ENCODE results near the gene CNTN4. TPM values are rescaled to one million over a fixed set of nuclear protein-coding genes. Genes with fewer than 3 reads are reported as not detected.
A peak's percentile ranks its signal among the peaks of the same experiment; 100 is the strongest.

Gene CNTN4
- total RNA-seq, 4 donors from 2014 or later, result 2.6 to 91.2 (median 13.2) TPM

- intact Hi-C loops (cut with DNase I; ENCODE audit: low total_unique reads), result no loop called here
- Histone ChIP-seq H3K4me1 (no peaks in the 10 kb centered on the region), H3K36me3 (no peaks in the 10 kb centered on the region), H3K9me3 (no peaks in the 10 kb centered on the region), H3K4me3 (peak overlapping the region; percentile 48 to 53), H3K27me3 (no peaks in the 10 kb centered on the region), H3K27ac (peak overlapping the region; percentile 13 to 73)
- TF ChIP-seq CTCF (IDR thresholded peaks at IDR 0.05), result no peak
- peak in 1 of 2 donors; percentile 9 for TF ChIP-seq POLR2A (IDR thresholded peaks at IDR 0.05)
- peak; percentile 19 to 21 for DNase-seq
Measured at GRCh38 chr3:2099028-2099671, 484 bp downstream of the CNTN4 start.

GRCh38 chr3:2099779-2100191, 1.1 kb downstream of the CNTN4 start:
- no peak for TF ChIP-seq CTCF (IDR thresholded peaks at IDR 0.05)
- TF ChIP-seq POLR2A (IDR thresholded peaks at IDR 0.05), result no peak
- intact Hi-C loops (cut with DNase I; ENCODE audit: low total_unique reads), result no loop called here
- no peak overlapping the region for H3K27ac ChIP-seq
- no peaks in the 10 kb centered on the region for H3K27me3 ChIP-seq
- H3K9me3 ChIP-seq, result no peaks in the 10 kb centered on the region
- DNase-seq, result no peak
- H3K4me1 ChIP-seq, result no peaks in the 10 kb centered on the region
- H3K4me3 ChIP-seq, result peak overlapping the region; percentile 48 to 53
- H3K36me3 ChIP-seq, result no peaks in the 10 kb centered on the region

- Histone ChIP-seq H3K27me3 (no peaks in the 10 kb centered on the region), H3K36me3 (no peaks in the 10 kb centered on the region), H3K27ac (no peak overlapping the region), H3K9me3 (no peaks in the 10 kb centered on the region), H3K4me1 (no peaks in the 10 kb centered on the region), H3K4me3 (no peak overlapping the region)
- intact Hi-C loops (cut with DNase I; ENCODE audit: low total_unique reads), result no loop called here
- no peak for DNase-seq
- TF ChIP-seq POLR2A (IDR thresholded peaks at IDR 0.05) (no peak), CTCF (IDR thresholded peaks at IDR 0.05) (no peak)
Measured at GRCh38 chr3:2106438-2106837, 7.8 kb downstream of the CNTN4 start.

- TF ChIP-seq CTCF (IDR thresholded peaks at IDR 0.05), result no peak
- H3K4me3 ChIP-seq, result no peak overlapping the region
- intact Hi-C loops (cut with DNase I; ENCODE audit: low total_unique reads), result no loop called here
- H3K27me3 ChIP-seq, result no peaks in the 10 kb centered on the region
- DNase-seq, result no peak
- H3K27ac ChIP-seq, result no peak overlapping the region
- H3K36me3 ChIP-seq, result no peaks in the 10 kb centered on the region
- H3K4me1 ChIP-seq, result no peaks in the 10 kb centered on the region
- H3K9me3 ChIP-seq, result no peaks in the 10 kb centered on the region
Measured at GRCh38 chr3:2110597-2111117, 12.0 kb downstream of the CNTN4 start.

GRCh38 chr3:2114617-2115275, 16.1 kb downstream of the CNTN4 start:
- no peaks in the 10 kb centered on the region for H3K27me3 ChIP-seq
- no peak for DNase-seq
- intact Hi-C loops (cut with DNase I; ENCODE audit: low total_unique reads), result no loop called here
- H3K36me3 ChIP-seq, result no peaks in the 10 kb centered on the region
- H3K4me3 ChIP-seq, result no peak overlapping the region
- TF ChIP-seq POLR2A (IDR thresholded peaks at IDR 0.05) (no peak), CTCF (IDR thresholded peaks at IDR 0.05) (no peak)
- H3K9me3 ChIP-seq, result no peaks in the 10 kb centered on the region
- H3K4me1 ChIP-seq, result no peaks in the 10 kb centered on the region
- H3K27ac ChIP-seq, result no peak overlapping the region
